HG03442 (cell line): Measurements from ENCODE around the gene OR1I1.
"Not testable (repeated sequence)": the region's sequence is repeated elsewhere in the genome, so short reads cannot be mapped to it uniquely, and the experiment has no call there.

ENCODE experiments used
- ATAC-seq: cut with Tn5 transposase; IDR thresholded peaks from one replicate; pipeline ENCODE4 v1.9.1; 2021; ENCODE audit warnings: mild to moderate bottlenecking, moderate library complexity; ENCODE audit not compliant: unreplicated experiment

OR1I1 gene

GRCh38 chr19:15081911-15082310 lies at the start of gene OR1I1:
Gene OR1I1 (plus strand): TSS chr19:15082211. CDS start chr19:15087066, 4,855 bp downstream.
- ATAC-seq = no peak

GRCh38 chr19:15035795-15036311 lies 46.2 kb upstream of the OR1I1 start:
- ATAC-seq = no peak

- ATAC-seq = no peak
Observed at GRCh38 chr19:15037586-15037985, 44.4 kb upstream of the OR1I1 start.

- ATAC-seq = no peak
Observed at GRCh38 chr19:15038294-15038693, 43.7 kb upstream of the OR1I1 start.

GRCh38 chr19:15042003-15042402 lies 40.0 kb upstream of the OR1I1 start:
- no peak for ATAC-seq

GRCh38 chr19:15042826-15043225 lies 39.2 kb upstream of the OR1I1 start:
- no peak for ATAC-seq

- ATAC-seq = no peak
Observed at GRCh38 chr19:15045506-15045905, 36.5 kb upstream of the OR1I1 start.

GRCh38 chr19:15047680-15048079 lies 34.3 kb upstream of the OR1I1 start:
- ATAC-seq = no peak

GRCh38 chr19:15048128-15048527 lies 33.9 kb upstream of the OR1I1 start:
- no peak for ATAC-seq

GRCh38 chr19:15048885-15049541 lies 33.0 kb upstream of the OR1I1 start, which contains the start of gene CASP14:
Gene CASP14 (plus strand): TSS chr19:15049480. CDS start chr19:15052252, 2,772 bp downstream.
- no peak for ATAC-seq

GRCh38 chr19:15050639-15051038 lies 31.4 kb upstream of the OR1I1 start:
- ATAC-seq = no peak

GRCh38 chr19:15062036-15062435 lies 20.0 kb upstream of the OR1I1 start:
- no peak for ATAC-seq

- not testable (repeated sequence) for ATAC-seq
Observed at GRCh38 chr19:15070386-15070785, 11.6 kb upstream of the OR1I1 start.

GRCh38 chr19:15072930-15073647 lies 8.9 kb upstream of the OR1I1 start:
- ATAC-seq = no peak

GRCh38 chr19:15074371-15074770 lies 7.6 kb upstream of the OR1I1 start:
- no peak for ATAC-seq

GRCh38 chr19:15075806-15076205 lies 6.2 kb upstream of the OR1I1 start:
- no peak for ATAC-seq

GRCh38 chr19:15080002-15080401 lies 2.0 kb upstream of the OR1I1 start:
- ATAC-seq = not testable (repeated sequence)

GRCh38 chr19:15087182-15087581 lies 5.2 kb downstream of the OR1I1 start:
- no peak for ATAC-seq

GRCh38 chr19:15091918-15092753 lies 10.1 kb downstream of the OR1I1 start:
- ATAC-seq = no peak

GRCh38 chr19:15093001-15093400 lies 11.0 kb downstream of the OR1I1 start:
- no peak for ATAC-seq

GRCh38 chr19:15096223-15096622 lies 14.2 kb downstream of the OR1I1 start:
- no peak for ATAC-seq
